ENCODE data around the gene VASH1.

VASH1 gene

GRCh38 chr14:76772300-76773187 lies 11.3 kb downstream of the VASH1 start:
- no peak for DNase-seq (ENCODE audit: low read depth in 3 of 3)

GRCh38 chr14:76773188-76773885 lies 12.1 kb downstream of the VASH1 start:
- DNase-seq (ENCODE audit: low read depth in 3 of 3) = no peak

- DNase-seq (ENCODE audit: low read depth in 3 of 3) = no peak
These were observed 12.9 kb downstream of the VASH1 start for GRCh38 chr14:76773956-76774820.

DNA sequence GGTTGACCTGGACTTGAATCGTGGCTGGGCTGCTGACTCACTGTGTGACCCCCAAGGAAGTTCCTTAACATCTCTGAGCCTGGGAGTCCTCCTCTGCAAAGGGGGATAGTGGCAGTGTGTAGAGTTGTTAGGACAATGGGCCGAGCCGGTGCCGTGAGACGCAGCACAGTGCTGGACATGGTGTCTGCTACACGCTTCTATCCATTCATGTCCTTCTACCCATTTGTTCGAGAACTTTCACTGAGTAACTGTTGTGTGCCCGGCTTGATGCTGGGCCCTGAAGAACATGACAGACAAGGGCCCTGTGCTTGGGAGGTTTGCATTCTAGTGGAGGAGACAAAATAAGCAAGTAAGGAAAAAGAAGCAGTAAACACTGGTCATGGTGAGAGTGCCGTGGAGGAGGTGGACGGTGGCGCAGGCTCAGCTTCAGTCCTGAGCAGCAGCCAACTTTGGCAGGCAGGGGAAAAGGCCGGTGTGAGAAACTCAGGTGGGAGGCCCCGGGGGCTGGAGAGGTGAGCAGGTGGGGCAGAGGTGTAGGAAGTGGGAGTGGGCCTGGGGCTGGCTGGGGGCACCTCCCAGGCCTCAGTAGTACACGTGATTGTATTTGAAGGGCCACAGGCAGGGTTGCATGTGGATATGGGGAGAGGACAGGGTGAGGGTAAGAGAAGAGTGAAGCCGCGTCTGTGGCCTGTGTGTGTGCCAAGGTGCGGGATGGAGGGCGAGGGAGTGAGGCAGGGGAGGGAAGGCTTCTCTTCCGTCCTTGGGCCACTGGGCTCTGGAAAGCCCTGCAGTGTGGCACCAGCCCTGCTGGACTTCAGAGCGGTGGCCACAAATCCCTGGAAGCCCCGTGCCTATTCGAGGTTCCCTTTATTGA lies 13.8 kb downstream of the VASH1 start:
- no peak for DNase-seq (ENCODE audit: low read depth in 3 of 3)

DNA sequence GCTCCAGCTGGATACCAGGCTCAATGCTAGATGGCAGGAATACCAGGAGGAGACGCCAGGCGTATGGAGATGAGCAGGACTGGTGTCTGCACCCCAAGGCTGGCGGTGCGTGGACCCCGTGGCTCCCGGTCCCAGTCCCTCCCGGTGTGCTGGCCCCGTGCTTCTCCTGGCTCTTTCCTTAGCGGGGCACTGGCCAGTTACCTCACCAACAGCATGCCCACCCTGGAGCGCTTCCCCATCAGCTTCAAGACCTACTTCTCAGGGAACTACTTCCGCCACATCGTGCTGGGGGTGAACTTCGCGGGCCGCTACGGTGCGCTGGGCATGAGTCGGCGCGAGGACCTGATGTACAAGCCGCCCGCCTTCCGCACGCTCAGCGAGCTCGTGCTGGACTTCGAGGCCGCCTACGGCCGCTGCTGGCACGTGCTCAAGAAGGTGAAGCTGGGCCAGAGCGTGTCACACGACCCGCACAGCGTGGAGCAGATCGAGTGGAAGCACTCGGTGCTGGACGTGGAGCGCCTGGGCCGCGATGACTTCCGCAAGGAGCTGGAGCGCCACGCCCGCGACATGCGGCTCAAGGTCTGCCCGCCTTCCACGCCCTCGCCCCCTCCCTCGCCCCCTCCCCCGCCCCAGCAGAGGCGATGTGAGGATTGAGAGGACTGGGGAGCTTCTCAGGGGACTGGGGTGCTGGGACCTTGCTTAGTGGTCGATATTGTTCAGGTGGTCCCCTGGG lies 14.6 kb downstream of the VASH1 start:
- DNase-seq (ENCODE audit: low read depth in 3 of 3) = no peak

DNA sequence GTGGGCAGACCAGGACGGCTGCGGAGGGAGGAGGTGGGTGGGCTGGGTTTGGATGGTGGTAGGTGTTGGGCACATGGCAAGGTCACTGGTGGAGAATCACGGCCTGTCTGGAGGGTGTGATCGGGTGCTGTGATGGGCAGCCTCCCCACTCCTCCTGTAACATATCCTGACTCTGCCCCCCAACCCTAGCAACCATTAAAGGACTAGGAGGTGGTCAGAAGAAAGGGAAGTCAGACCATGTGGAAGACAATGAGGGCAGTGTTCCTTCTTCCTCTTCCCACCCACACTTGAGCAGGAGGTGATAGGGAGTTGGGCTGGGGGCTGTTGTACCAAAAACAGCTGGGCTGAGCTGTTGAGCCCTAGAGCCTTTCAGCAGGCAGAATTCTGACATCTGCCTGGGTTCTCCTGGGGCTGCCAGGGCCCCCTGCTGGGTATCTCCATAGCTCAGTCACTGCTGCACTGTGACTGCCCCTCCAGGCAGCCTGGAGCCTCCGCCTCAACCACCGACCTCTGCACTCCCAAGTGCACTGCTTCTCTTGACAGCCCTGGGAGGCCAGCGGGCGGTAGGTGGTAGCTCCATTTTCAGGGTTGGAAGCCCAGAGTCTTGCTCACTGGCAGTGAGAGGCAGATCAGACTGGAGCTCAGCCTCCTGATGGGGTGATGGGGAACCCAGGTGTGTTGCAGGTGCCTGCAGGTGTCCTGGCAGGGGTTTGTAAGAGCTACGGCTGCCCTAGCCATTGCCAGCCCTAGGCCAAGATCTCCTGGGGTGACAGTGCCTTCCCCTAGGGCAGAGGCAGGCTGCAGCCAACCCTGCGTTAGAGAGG lies 15.4 kb downstream of the VASH1 start:
- no peak for DNase-seq (ENCODE audit: low read depth in 3 of 3)

- DNase-seq (ENCODE audit: low read depth in 3 of 3) = no peak
These were observed 16.5 kb downstream of the VASH1 start for GRCh38 chr14:76777721-76778120.

DNA sequence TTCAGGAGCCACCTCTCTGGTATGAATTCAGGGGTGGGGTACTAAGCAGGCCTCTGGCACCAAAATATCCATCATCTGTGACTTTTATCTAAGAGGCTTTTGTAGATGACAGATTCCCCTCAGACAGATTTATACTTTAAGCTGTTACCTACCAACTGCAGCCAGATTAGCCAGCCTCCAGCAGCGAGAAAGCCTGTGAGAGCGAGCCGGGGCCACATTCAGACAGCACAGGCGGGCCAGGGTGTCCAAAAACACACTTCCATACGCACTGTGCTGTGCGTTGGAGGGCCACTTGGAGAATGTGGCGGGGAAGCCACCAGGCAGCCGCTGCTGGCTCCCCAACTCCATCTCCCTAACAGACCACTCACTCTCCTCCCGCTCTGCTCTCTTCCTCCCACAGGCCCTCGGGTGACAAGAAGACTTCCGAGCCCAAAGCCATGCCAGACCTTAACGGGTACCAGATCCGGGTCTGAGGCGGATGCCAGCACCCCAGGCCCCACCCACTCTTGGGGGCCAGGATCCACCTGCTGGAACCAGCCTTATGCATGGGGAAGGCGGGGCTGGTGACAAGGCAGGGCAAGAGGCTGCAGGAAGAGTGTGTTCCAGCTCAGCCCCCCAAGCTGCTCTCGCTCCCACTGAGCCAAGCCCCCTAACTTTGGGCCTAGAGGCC lies 17.4 kb downstream of the VASH1 start:
- DNase-seq (ENCODE audit: low read depth in 3 of 3) = no peak

- DNase-seq (ENCODE audit: low read depth in 3 of 3) = no peak
These were observed 18.2 kb downstream of the VASH1 start for GRCh38 chr14:76779221-76780057.

- DNase-seq (ENCODE audit: low read depth in 3 of 3) = no peak
These were observed 18.7 kb downstream of the VASH1 start for GRCh38 chr14:76780058-76780345.

- DNase-seq (ENCODE audit: low read depth in 3 of 3) = no peak
These were observed 19.1 kb downstream of the VASH1 start for GRCh38 chr14:76780360-76780759.

GRCh38 chr14:76780875-76781647 lies 19.8 kb downstream of the VASH1 start:
- no peak for DNase-seq (ENCODE audit: low read depth in 3 of 3)

DNA sequence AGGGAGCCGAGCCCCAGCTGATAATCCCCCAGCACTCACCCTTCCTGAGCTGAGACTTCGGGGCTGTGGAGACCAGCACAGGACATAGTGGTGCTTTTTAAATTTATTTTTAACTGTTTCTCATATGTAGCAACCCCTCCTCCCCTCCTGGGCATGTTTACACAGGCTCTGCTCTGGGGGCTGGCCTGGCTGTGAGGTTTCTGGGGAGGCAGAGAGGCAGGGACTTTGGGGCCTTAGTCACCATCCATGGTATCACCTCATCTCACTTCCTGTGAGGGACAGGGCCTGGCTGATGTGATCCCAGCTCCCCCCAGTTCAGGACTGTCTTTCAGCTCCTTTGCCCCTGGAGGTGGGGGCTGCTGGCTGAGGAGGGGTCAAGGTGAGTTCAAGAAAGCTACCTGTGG lies 20.4 kb downstream of the VASH1 start:
- no peak for DNase-seq (ENCODE audit: low read depth in 3 of 3)

GRCh38 chr14:76782115-76782884 lies 21.0 kb downstream of the VASH1 start:
- no peak for DNase-seq (ENCODE audit: low read depth in 3 of 3)

- DNase-seq (ENCODE audit: low read depth in 3 of 3) = no peak
These were observed 21.8 kb downstream of the VASH1 start for GRCh38 chr14:76782885-76783566.

GRCh38 chr14:76784266-76784874 lies 23.1 kb downstream of the VASH1 start:
- DNase-seq (ENCODE audit: low read depth in 3 of 3) = no peak

Measured in stimulated activated CD4-positive, alpha-beta T cell treated with anti-CD3 and anti-CD28 coated beads, TNF-alpha, amount 100 ng/mL, for 4 hours (primary cell).